ENCODE measurements around the gene NOP53. TPM values are rescaled to one million over a fixed set of nuclear protein-coding genes. Genes with fewer than 3 reads are reported as not detected.
"Not testable (repeated sequence)": the region's sequence is repeated elsewhere in the genome, so short reads cannot be mapped to it uniquely, and the experiment has no call there.

Gene NOP53
- total RNA-seq, 1 donor from 2014 or later: 129 TPM

GRCh38 chr19:47754206-47755064 is 9.1 kb downstream of the NOP53 start:
- no peak for DNase-seq (ENCODE audit: low read depth, low spot score)

- no peak for DNase-seq (ENCODE audit: low read depth, low spot score)
Measured at GRCh38 chr19:47755065-47755761, 9.9 kb downstream of the NOP53 start.

- no peak for DNase-seq (ENCODE audit: low read depth, low spot score)
Measured at GRCh38 chr19:47755762-47756626, 10.6 kb downstream of the NOP53 start.

GRCh38 chr19:47756627-47756929 is 11.2 kb downstream of the NOP53 start:
- no peak for DNase-seq (ENCODE audit: low read depth, low spot score)

- DNase-seq (ENCODE audit: low read depth, low spot score): no peak
Measured at GRCh38 chr19:47756953-47757608, 11.7 kb downstream of the NOP53 start.

- DNase-seq (ENCODE audit: low read depth, low spot score): no peak
Measured at GRCh38 chr19:47757617-47758442, 12.5 kb downstream of the NOP53 start.

GRCh38 chr19:47758443-47758804 is 13.1 kb downstream of the NOP53 start:
- DNase-seq (ENCODE audit: low read depth, low spot score): no peak

- no peak for DNase-seq (ENCODE audit: low read depth, low spot score)
Measured at GRCh38 chr19:47760632-47760999, 15.3 kb downstream of the NOP53 start.

- no peak for DNase-seq (ENCODE audit: low read depth, low spot score)
Measured at GRCh38 chr19:47761566-47761965, 16.2 kb downstream of the NOP53 start.

- no peak for DNase-seq (ENCODE audit: low read depth, low spot score)
Measured at GRCh38 chr19:47762151-47762550, 16.8 kb downstream of the NOP53 start.

GRCh38 chr19:47762615-47763308 is 17.4 kb downstream of the NOP53 start:
- DNase-seq (ENCODE audit: low read depth, low spot score): no peak

GRCh38 chr19:47764705-47765104 is 19.4 kb downstream of the NOP53 start:
- DNase-seq (ENCODE audit: low read depth, low spot score): not testable (repeated sequence)

- DNase-seq (ENCODE audit: low read depth, low spot score): no peak
Measured at GRCh38 chr19:47765523-47766358, 20.4 kb downstream of the NOP53 start.

- no peak for DNase-seq (ENCODE audit: low read depth, low spot score)
Measured at GRCh38 chr19:47766359-47766620, 20.9 kb downstream of the NOP53 start.

GRCh38 chr19:47766670-47767069 is 21.3 kb downstream of the NOP53 start:
- DNase-seq (ENCODE audit: low read depth, low spot score): no peak

GRCh38 chr19:47767349-47767748 is 22.0 kb downstream of the NOP53 start:
- DNase-seq (ENCODE audit: low read depth, low spot score): no peak

- DNase-seq (ENCODE audit: low read depth, low spot score): no peak
Measured at GRCh38 chr19:47768604-47769003, 23.3 kb downstream of the NOP53 start.

GRCh38 chr19:47769534-47769933 is 24.2 kb downstream of the NOP53 start:
- no peak for DNase-seq (ENCODE audit: low read depth, low spot score)

- not testable (repeated sequence) for DNase-seq (ENCODE audit: low read depth, low spot score)
Measured at GRCh38 chr19:47771291-47771690, 25.9 kb downstream of the NOP53 start.
